GM23338 (cell line): ENCODE data around the gene CNTNAP2. TPM values are rescaled to one million over a fixed set of nuclear protein-coding genes. Genes with fewer than 3 reads are reported as not detected.

Experiments used
- ATAC-seq: fragments of 200-7000 bp; cut with Tn5 transposase; 3 replicates; pipeline ENCODE4 v1.9.1; 2020
- DNase-seq: peaks from one replicate; pipeline ENCODE4 v3.0.0-alpha.2; 2015; ENCODE audit warnings: low spot score
- H2AFZ ChIP-seq: fragments of 200-600 bp; sonication (generic); 2 replicates; pipeline ENCODE4 v1.8.0; 2016; ENCODE audit warnings: antibody characterized with exemption, mild to moderate bottlenecking, moderate library complexity
- H3F3A ChIP-seq: fragments of 200-600 bp; sonication (generic); replicated peaks from 2 replicates; pipeline ENCODE4 v1.8.0; 2017; ENCODE audit warnings: antibody characterized with exemption, mixed run types, low read depth
- H3K27ac ChIP-seq: fragments of 200-600 bp; sonication (generic); 2 replicates; pipeline ENCODE4 v1.6.1; 2016; ENCODE audit warnings: low read depth
- H3K27me3 ChIP-seq: fragments of 200-600 bp; sonication (generic); 2 replicates; pipeline ENCODE4 v1.8.0; 2016; ENCODE audit warnings: mild to moderate bottlenecking, mixed run types, moderate library complexity; ENCODE audit not compliant: insufficient read depth
- H3K36me3 ChIP-seq: fragments of 200-600 bp; sonication (generic); 2 replicates; pipeline ENCODE4 v1.8.0; 2016; ENCODE audit warnings: mild to moderate bottlenecking; ENCODE audit not compliant: insufficient read depth
- H3K4me1 ChIP-seq: fragments of 200-600 bp; sonication (generic); 2 replicates; pipeline ENCODE4 v1.8.0; 2016; ENCODE audit warnings: mild to moderate bottlenecking, moderate library complexity; ENCODE audit not compliant: insufficient read depth
- H3K4me2 ChIP-seq: fragments of 200-600 bp; sonication (generic); 2 replicates; pipeline ENCODE4 v1.7.1; 2017; ENCODE audit warnings: mixed run types
- H3K4me3 ChIP-seq: fragments of 200-600 bp; sonication (generic); 2 replicates; pipeline ENCODE4 v1.6.1; 2016; ENCODE audit warnings: mixed run types
- H3K79me2 ChIP-seq: fragments of 200-600 bp; sonication (generic); replicated peaks from 2 replicates; pipeline ENCODE4 v1.8.0; 2017; ENCODE audit warnings: mild to moderate bottlenecking; ENCODE audit not compliant: insufficient read depth
- H3K9me2 ChIP-seq: fragments of 200-600 bp; sonication (generic); 2 replicates; pipeline ENCODE4 v1.8.0; 2017; ENCODE audit not compliant: insufficient read depth
- H4K20me1 ChIP-seq: fragments of 200-600 bp; sonication (generic); replicated peaks from 2 replicates; pipeline ENCODE4 v1.8.0; 2017; ENCODE audit warnings: mild to moderate bottlenecking; ENCODE audit not compliant: insufficient read depth
- H3K27ac Mint-ChIP-seq: 2 replicates; pipeline ENCODE4 v1.8.0; 2020; ENCODE audit warnings: inconsistent platforms, mild to moderate bottlenecking, moderate library complexity, mixed read lengths
- H3K27me3 Mint-ChIP-seq: 3 replicates; pipeline ENCODE4 v1.8.0; 2022; ENCODE audit warnings: low read depth, mild to moderate bottlenecking, moderate library complexity, mixed read lengths, inconsistent platforms; ENCODE audit not compliant: insufficient read depth, poor library complexity
- H3K36me3 Mint-ChIP-seq: 3 replicates; pipeline ENCODE4 v1.8.0; 2021; ENCODE audit warnings: low read depth, mild to moderate bottlenecking, inconsistent platforms, moderate library complexity, mixed read lengths
- H3K4me1 Mint-ChIP-seq: 3 replicates; pipeline ENCODE4 v1.8.0; 2020; ENCODE audit warnings: mild to moderate bottlenecking, inconsistent platforms, mixed read lengths
- H3K4me3 Mint-ChIP-seq: 3 replicates; pipeline ENCODE4 v1.8.0; 2021; ENCODE audit warnings: moderate library complexity, mild to moderate bottlenecking, inconsistent platforms, mixed read lengths
- H3K9me3 Mint-ChIP-seq: 3 replicates; pipeline ENCODE4 v1.8.0; 2020; ENCODE audit warnings: moderate library complexity, mild to moderate bottlenecking, inconsistent platforms, mixed read lengths
- CREB1 ChIP-seq: fragments of 250-450 bp; sonication (Bioruptor Pico); IDR thresholded peaks from 2 replicates; pipeline ENCODE4 v1.5.0; 2020; ENCODE audit warnings: low read depth, mild to moderate bottlenecking, moderate library complexity
- ETS1 ChIP-seq: IDR thresholded peaks from 2 replicates; pipeline ENCODE4 v1.6.1; 2016; ENCODE audit warnings: antibody characterized with exemption
- EZH2 ChIP-seq: fragments of 200-600 bp; sonication (generic); IDR thresholded peaks from one replicate; pipeline ENCODE4 v1.8.0; 2017; ENCODE audit warnings: antibody characterized with exemption, mild to moderate bottlenecking, low read depth; ENCODE audit not compliant: unreplicated experiment
- EZH2phosphoT487 ChIP-seq: fragments of 200-600 bp; sonication (generic); IDR thresholded peaks from one replicate; pipeline ENCODE4 v1.8.1; 2018; ENCODE audit warnings: antibody characterized with exemption; ENCODE audit not compliant: unreplicated experiment
- JUNB ChIP-seq: IDR thresholded peaks from one replicate; pipeline ENCODE4 v1.6.1; 2016; ENCODE audit warnings: antibody characterized with exemption; ENCODE audit not compliant: unreplicated experiment
- NANOG ChIP-seq: IDR thresholded peaks from 2 replicates; pipeline ENCODE4 v1.6.1; 2016; ENCODE audit warnings: antibody characterized with exemption, borderline replicate concordance
- POLR2AphosphoS5 ChIP-seq: IDR thresholded peaks from 2 replicates; pipeline ENCODE4 v1.6.1; 2016; ENCODE audit warnings: antibody characterized with exemption, low read depth
- STAT1 ChIP-seq: IDR thresholded peaks from one replicate; pipeline ENCODE4 v1.6.1; 2016; ENCODE audit warnings: antibody characterized with exemption; ENCODE audit not compliant: unreplicated experiment
- ZNF331 ChIP-seq: fragments of 250-450 bp; sonication (Bioruptor Pico); IDR thresholded peaks from 2 replicates; pipeline ENCODE4 v1.5.0; 2020; ENCODE audit warnings: low read depth, mild to moderate bottlenecking, moderate library complexity
- polyA plus RNA-seq: library from polyadenylated mRNA; unstranded; fragments of >200 nt; fragmentation: Nextera tagmentation; extraction: Ambion mirVana; gene quantifications from 2 replicates; pipeline ENCODE4 v1.2.1, GENCODE V29; 2016
- total RNA-seq: library from RNA; depleted of rRNA; stranded (reverse); fragments of >200 nt; shearing (Covaris generic); gene quantifications from 2 replicates; pipeline ENCODE4 v1.2.3, GENCODE V29; 2014
- TF ChIP-seq, protein P1 (sequence below): IDR thresholded peaks from one replicate; pipeline ENCODE4 v1.6.1; 2018; ENCODE audit warnings: antibody characterized with exemption; ENCODE audit not compliant: unreplicated experiment
- TF ChIP-seq, protein P2 (sequence below), 2 experiments: fragments of 200-600 bp in 1 of 2; sonication (generic) in 1 of 2; conservative IDR thresholded peaks; 2 replicates each; pipeline versions ENCODE4 v1.5.1 to v1.6.1; 2016 to 2017; ENCODE audit warnings: antibody characterized with exemption in 2 of 2, low read depth in 2 of 2, mild to moderate bottlenecking in 2 of 2, moderate library complexity in 1 of 2
- TF ChIP-seq, protein P3 (sequence below): fragments of 250-450 bp; sonication (Bioruptor Pico); IDR thresholded peaks from 2 replicates; pipeline ENCODE4 v1.5.0; 2020; ENCODE audit warnings: mild to moderate bottlenecking, moderate library complexity

Gene CNTNAP2
- total and polyA plus RNA-seq, 2 experiments from 2014 or later: 38.2 to 61.3 TPM

DNA sequence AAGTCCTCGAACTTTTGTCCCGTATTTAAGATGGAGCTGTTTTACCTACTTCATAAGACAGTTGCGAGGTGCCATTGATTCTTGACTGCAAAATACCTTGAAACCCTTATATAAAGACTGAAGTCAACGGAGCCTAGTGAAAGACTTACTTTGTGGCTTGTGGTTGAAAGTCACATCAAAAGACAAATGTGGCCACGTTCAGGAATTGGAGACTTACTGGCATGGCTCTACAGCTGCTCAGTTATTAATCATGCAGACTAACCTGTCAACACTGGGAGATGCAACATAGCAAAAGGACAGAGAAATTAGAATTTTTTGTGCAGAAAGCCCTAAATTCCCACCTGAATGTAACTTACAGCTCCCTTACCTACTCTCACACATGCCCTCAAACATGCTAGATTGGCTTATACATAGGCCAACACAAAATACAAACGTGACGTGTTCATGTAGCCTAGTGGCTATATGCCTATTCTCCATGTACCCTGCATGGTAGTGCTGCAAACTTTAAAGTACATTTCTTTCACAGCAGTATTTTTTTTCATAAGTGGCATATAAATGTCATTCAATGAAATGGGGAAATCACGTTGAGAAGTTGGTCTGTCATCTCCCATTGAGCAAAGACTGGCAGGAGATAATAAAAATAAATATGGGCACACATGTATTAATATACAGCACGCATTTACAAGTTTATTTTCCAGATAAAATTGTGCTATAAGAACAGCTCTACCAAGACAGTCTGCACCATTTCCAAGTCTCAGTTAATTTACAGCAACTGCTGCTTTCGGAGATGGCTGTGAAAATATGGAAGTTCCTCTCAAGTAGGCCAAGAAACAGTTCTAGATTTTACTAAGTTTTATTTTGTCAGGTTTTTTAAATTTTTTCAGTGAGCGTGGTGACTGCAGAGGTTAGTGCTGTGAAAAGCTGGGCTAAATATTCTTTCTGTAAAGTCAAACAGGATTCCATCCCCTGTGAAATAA lies 2303.5 kb downstream of the CNTNAP2 start:
- H3K36me3 Mint-ChIP-seq: peaks cover 41% of the 10 kb centered on the region
- H3K4me1 Mint-ChIP-seq: no peaks in the 10 kb centered on the region
- no peak overlapping the region for H3K27ac Mint-ChIP-seq
- Histone ChIP-seq H3K9me2 (0 out of 2 replicates have a peak, but pooled peaks cover 3% of the 10 kb centered on the region), H3F3A (no peaks in the 10 kb centered on the region), H3K79me2 (no peaks in the 10 kb centered on the region), H3K27me3 (no peaks in the 10 kb centered on the region), H3K36me3 (0 out of 2 replicates have a peak, but pooled peaks cover 6% of the 10 kb centered on the region), H3K27ac (no peak overlapping the region), H2AFZ (no peak overlapping the region), H3K4me2 (no peak overlapping the region), H3K4me3 (no peak overlapping the region), H4K20me1 (no peaks in the 10 kb centered on the region), H3K4me1 (no peaks in the 10 kb centered on the region)
- H3K4me3 Mint-ChIP-seq: no peak overlapping the region
- TF ChIP-seq, protein P1, sequence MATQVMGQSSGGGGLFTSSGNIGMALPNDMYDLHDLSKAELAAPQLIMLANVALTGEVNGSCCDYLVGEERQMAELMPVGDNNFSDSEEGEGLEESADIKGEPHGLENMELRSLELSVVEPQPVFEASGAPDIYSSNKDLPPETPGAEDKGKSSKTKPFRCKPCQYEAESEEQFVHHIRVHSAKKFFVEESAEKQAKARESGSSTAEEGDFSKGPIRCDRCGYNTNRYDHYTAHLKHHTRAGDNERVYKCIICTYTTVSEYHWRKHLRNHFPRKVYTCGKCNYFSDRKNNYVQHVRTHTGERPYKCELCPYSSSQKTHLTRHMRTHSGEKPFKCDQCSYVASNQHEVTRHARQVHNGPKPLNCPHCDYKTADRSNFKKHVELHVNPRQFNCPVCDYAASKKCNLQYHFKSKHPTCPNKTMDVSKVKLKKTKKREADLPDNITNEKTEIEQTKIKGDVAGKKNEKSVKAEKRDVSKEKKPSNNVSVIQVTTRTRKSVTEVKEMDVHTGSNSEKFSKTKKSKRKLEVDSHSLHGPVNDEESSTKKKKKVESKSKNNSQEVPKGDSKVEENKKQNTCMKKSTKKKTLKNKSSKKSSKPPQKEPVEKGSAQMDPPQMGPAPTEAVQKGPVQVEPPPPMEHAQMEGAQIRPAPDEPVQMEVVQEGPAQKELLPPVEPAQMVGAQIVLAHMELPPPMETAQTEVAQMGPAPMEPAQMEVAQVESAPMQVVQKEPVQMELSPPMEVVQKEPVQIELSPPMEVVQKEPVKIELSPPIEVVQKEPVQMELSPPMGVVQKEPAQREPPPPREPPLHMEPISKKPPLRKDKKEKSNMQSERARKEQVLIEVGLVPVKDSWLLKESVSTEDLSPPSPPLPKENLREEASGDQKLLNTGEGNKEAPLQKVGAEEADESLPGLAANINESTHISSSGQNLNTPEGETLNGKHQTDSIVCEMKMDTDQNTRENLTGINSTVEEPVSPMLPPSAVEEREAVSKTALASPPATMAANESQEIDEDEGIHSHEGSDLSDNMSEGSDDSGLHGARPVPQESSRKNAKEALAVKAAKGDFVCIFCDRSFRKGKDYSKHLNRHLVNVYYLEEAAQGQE: no peak
- no peak for TF ChIP-seq JUNB
- TF ChIP-seq STAT1: no peak
- TF ChIP-seq POLR2AphosphoS5: no peak
- no peak for TF ChIP-seq NANOG
- TF ChIP-seq EZH2: no peak
- no peak for TF ChIP-seq ZNF331
- TF ChIP-seq EZH2phosphoT487: no peak
- TF ChIP-seq, protein P2, sequence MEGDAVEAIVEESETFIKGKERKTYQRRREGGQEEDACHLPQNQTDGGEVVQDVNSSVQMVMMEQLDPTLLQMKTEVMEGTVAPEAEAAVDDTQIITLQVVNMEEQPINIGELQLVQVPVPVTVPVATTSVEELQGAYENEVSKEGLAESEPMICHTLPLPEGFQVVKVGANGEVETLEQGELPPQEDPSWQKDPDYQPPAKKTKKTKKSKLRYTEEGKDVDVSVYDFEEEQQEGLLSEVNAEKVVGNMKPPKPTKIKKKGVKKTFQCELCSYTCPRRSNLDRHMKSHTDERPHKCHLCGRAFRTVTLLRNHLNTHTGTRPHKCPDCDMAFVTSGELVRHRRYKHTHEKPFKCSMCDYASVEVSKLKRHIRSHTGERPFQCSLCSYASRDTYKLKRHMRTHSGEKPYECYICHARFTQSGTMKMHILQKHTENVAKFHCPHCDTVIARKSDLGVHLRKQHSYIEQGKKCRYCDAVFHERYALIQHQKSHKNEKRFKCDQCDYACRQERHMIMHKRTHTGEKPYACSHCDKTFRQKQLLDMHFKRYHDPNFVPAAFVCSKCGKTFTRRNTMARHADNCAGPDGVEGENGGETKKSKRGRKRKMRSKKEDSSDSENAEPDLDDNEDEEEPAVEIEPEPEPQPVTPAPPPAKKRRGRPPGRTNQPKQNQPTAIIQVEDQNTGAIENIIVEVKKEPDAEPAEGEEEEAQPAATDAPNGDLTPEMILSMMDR (conservative IDR thresholded peaks at IDR 0.05; ENCODE audit: low read depth in 2 of 2): no peak
- no peak for TF ChIP-seq CREB1 (CRISPR knock-in tag)
- TF ChIP-seq ETS1: no peak
- TF ChIP-seq, protein P3, sequence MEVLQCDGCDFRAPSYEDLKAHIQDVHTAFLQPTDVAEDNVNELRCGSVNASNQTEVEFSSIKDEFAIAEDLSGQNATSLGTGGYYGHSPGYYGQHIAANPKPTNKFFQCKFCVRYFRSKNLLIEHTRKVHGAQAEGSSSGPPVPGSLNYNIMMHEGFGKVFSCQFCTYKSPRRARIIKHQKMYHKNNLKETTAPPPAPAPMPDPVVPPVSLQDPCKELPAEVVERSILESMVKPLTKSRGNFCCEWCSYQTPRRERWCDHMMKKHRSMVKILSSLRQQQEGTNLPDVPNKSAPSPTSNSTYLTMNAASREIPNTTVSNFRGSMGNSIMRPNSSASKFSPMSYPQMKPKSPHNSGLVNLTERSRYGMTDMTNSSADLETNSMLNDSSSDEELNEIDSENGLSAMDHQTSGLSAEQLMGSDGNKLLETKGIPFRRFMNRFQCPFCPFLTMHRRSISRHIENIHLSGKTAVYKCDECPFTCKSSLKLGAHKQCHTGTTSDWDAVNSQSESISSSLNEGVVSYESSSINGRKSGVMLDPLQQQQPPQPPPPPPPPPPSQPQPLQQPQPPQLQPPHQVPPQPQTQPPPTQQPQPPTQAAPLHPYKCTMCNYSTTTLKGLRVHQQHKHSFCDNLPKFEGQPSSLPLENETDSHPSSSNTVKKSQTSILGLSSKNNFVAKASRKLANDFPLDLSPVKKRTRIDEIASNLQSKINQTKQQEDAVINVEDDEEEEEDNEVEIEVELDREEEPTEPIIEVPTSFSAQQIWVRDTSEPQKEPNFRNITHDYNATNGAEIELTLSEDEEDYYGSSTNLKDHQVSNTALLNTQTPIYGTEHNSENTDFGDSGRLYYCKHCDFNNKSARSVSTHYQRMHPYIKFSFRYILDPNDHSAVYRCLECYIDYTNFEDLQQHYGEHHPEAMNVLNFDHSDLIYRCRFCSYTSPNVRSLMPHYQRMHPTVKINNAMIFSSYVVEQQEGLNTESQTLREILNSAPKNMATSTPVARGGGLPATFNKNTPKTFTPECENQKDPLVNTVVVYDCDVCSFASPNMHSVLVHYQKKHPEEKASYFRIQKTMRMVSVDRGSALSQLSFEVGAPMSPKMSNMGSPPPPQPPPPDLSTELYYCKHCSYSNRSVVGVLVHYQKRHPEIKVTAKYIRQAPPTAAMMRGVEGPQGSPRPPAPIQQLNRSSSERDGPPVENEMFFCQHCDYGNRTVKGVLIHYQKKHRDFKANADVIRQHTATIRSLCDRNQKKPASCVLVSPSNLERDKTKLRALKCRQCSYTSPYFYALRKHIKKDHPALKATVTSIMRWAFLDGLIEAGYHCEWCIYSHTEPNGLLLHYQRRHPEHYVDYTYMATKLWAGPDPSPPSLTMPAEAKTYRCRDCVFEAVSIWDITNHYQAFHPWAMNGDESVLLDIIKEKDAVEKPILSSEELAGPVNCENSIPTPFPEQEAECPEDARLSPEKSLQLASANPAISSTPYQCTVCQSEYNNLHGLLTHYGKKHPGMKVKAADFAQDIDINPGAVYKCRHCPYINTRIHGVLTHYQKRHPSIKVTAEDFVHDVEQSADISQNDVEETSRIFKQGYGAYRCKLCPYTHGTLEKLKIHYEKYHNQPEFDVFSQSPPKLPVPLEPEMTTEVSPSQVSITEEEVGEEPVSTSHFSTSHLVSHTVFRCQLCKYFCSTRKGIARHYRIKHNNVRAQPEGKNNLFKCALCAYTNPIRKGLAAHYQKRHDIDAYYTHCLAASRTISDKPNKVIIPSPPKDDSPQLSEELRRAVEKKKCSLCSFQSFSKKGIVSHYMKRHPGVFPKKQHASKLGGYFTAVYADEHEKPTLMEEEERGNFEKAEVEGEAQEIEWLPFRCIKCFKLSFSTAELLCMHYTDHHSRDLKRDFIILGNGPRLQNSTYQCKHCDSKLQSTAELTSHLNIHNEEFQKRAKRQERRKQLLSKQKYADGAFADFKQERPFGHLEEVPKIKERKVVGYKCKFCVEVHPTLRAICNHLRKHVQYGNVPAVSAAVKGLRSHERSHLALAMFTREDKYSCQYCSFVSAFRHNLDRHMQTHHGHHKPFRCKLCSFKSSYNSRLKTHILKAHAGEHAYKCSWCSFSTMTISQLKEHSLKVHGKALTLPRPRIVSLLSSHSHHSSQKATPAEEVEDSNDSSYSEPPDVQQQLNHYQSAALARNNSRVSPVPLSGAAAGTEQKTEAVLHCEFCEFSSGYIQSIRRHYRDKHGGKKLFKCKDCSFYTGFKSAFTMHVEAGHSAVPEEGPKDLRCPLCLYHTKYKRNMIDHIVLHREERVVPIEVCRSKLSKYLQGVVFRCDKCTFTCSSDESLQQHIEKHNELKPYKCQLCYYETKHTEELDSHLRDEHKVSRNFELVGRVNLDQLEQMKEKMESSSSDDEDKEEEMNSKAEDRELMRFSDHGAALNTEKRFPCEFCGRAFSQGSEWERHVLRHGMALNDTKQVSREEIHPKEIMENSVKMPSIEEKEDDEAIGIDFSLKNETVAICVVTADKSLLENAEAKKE: no peak
- H3K27me3 Mint-ChIP-seq: no peaks in the 10 kb centered on the region
- peaks cover 24% of the 10 kb centered on the region for H3K9me3 Mint-ChIP-seq
- no peak for DNase-seq
- ATAC-seq: no peak
